ENCODE results near the gene TXNDC9.
"Not testable (repeated sequence)": the region's sequence is repeated elsewhere in the genome, so short reads cannot be mapped to it uniquely, and the experiment has no call there.

The TXNDC9 gene

GRCh38 chr2:99335911-99336803, at the start of gene TXNDC9:
TSS of gene TXNDC9 (minus strand) at chr2:99336333. CDS start at chr2:99333210, 3,123 bp downstream.
- in situ Hi-C loops (cut with HindIII; ENCODE audit: low sequenced_read_pairs), result no loop called here

GRCh38 chr2:99382143-99382542, 46.0 kb upstream of the TXNDC9 start:
- in situ Hi-C loops (cut with HindIII; ENCODE audit: low sequenced_read_pairs), result no loop called here

GRCh38 chr2:99380376-99381010, 44.4 kb upstream of the TXNDC9 start:
- in situ Hi-C loops (cut with HindIII; ENCODE audit: low sequenced_read_pairs), result no loop called here

GRCh38 chr2:99377879-99378278, 41.7 kb upstream of the TXNDC9 start:
- in situ Hi-C loops (cut with HindIII; ENCODE audit: low sequenced_read_pairs), result no loop called here

- in situ Hi-C loops (cut with HindIII; ENCODE audit: low sequenced_read_pairs), result no loop called here
These were observed 40.2 kb upstream of the TXNDC9 start for GRCh38 chr2:99376254-99376864.

- in situ Hi-C loops (cut with HindIII; ENCODE audit: low sequenced_read_pairs), result no loop called here
These were observed 38.6 kb upstream of the TXNDC9 start for GRCh38 chr2:99374747-99375146.

GRCh38 chr2:99373144-99373543, 37.0 kb upstream of the TXNDC9 start:
- in situ Hi-C loops (cut with HindIII; ENCODE audit: low sequenced_read_pairs), result no loop called here

- in situ Hi-C loops (cut with HindIII; ENCODE audit: low sequenced_read_pairs), result not testable (repeated sequence)
These were observed 32.7 kb upstream of the TXNDC9 start for GRCh38 chr2:99368854-99369253.

- in situ Hi-C loops (cut with HindIII; ENCODE audit: low sequenced_read_pairs), result no loop called here
These were observed 29.5 kb upstream of the TXNDC9 start for GRCh38 chr2:99365661-99366060.

GRCh38 chr2:99356853-99357252, 20.7 kb upstream of the TXNDC9 start:
- in situ Hi-C loops (cut with HindIII; ENCODE audit: low sequenced_read_pairs), result no loop called here

- in situ Hi-C loops (cut with HindIII; ENCODE audit: low sequenced_read_pairs), result not testable (repeated sequence)
These were observed 18.7 kb upstream of the TXNDC9 start for GRCh38 chr2:99354825-99355224.

- in situ Hi-C loops (cut with HindIII; ENCODE audit: low sequenced_read_pairs), result no loop called here
These were observed 17.9 kb upstream of the TXNDC9 start for GRCh38 chr2:99354070-99354469.

GRCh38 chr2:99350194-99350593, 14.1 kb upstream of the TXNDC9 start:
- in situ Hi-C loops (cut with HindIII; ENCODE audit: low sequenced_read_pairs), result no loop called here

GRCh38 chr2:99348173-99348572, 12.0 kb upstream of the TXNDC9 start:
- in situ Hi-C loops (cut with HindIII; ENCODE audit: low sequenced_read_pairs), result no loop called here

GRCh38 chr2:99346218-99346617, 10.1 kb upstream of the TXNDC9 start:
- in situ Hi-C loops (cut with HindIII; ENCODE audit: low sequenced_read_pairs), result no loop called here

- in situ Hi-C loops (cut with HindIII; ENCODE audit: low sequenced_read_pairs), result not testable (repeated sequence)
These were observed 9.3 kb upstream of the TXNDC9 start for GRCh38 chr2:99345446-99345845.

- in situ Hi-C loops (cut with HindIII; ENCODE audit: low sequenced_read_pairs), result no loop called here
These were observed 6.4 kb upstream of the TXNDC9 start for GRCh38 chr2:99342536-99342935.

GRCh38 chr2:99340669-99341236, 4.6 kb upstream of the TXNDC9 start:
- in situ Hi-C loops (cut with HindIII; ENCODE audit: low sequenced_read_pairs), result no loop called here

GRCh38 chr2:99338029-99338585, 2.0 kb upstream of the TXNDC9 start:
- in situ Hi-C loops (cut with HindIII; ENCODE audit: low sequenced_read_pairs), result no loop called here

- in situ Hi-C loops (cut with HindIII; ENCODE audit: low sequenced_read_pairs), result no loop called here
These were observed 1.2 kb upstream of the TXNDC9 start, which contains the start of gene EIF5B for GRCh38 chr2:99337113-99338028. TSS of gene EIF5B (plus strand) at chr2:99337389. CDS start at chr2:99337555, 166 bp downstream.

All from DLD1 (cell line).